Lung (tissue), 12 donors: ENCODE results near the gene VPS39. TPM values are rescaled to one million over a fixed set of nuclear protein-coding genes. Genes with fewer than 3 reads are reported as not detected.

ENCODE experiments used
- ATAC-seq: fragments of 200-7000 bp; cut with Tn5 transposase; one replicate; pipeline ENCODE4 v1.9.1; 2020; ENCODE audit warnings: moderate number of reproducible peaks; ENCODE audit not compliant: insufficient read depth, low FRiP score
- DNase-seq, 3 donors: peaks; one replicate each; pipeline ENCODE4 v3.0.0-alpha.2; 2013 to 2017
- H3K27ac ChIP-seq, 2 donors: one replicate each; pipeline ENCODE4 v1.5.1; 2013; ENCODE audit warnings: mild to moderate bottlenecking in 2 of 2, moderate library complexity in 2 of 2, control low read depth in 1 of 2, inconsistent platforms in 1 of 2, low read depth in 1 of 2, low read length in 1 of 2
- H3K27me3 ChIP-seq, 3 donors: one replicate each; pipeline ENCODE4 v1.5.1; 2013; ENCODE audit warnings: low read length in 2 of 3; ENCODE audit not compliant: control insufficient read depth in 3 of 3, insufficient read depth in 3 of 3
- H3K36me3 ChIP-seq, 4 donors: one replicate each; pipeline ENCODE4 v1.5.1; 2013; ENCODE audit warnings: low read length in 4 of 4, mild to moderate bottlenecking in 1 of 4, moderate library complexity in 1 of 4; ENCODE audit not compliant: control insufficient read depth in 4 of 4, insufficient read depth in 4 of 4
- H3K4me1 ChIP-seq, 5 donors: one replicate each; pipeline ENCODE4 v1.5.1; 2013; ENCODE audit warnings: low read length in 5 of 5, mild to moderate bottlenecking in 2 of 5, moderate library complexity in 1 of 5; ENCODE audit not compliant: control insufficient read depth in 5 of 5, insufficient read depth in 5 of 5
- H3K4me3 ChIP-seq: one replicate; pipeline ENCODE4 v1.5.1; 2013; ENCODE audit warnings: mild to moderate bottlenecking, control low read depth, moderate library complexity
- H3K9ac ChIP-seq, 2 donors: one replicate each; pipeline ENCODE4 v1.5.1; 2013; ENCODE audit warnings: low read length in 2 of 2, control low read depth in 1 of 2; ENCODE audit not compliant: insufficient read depth in 1 of 2
- H3K9me3 ChIP-seq, 4 donors: one replicate each; pipeline ENCODE4 v1.5.1; 2013; ENCODE audit warnings: low read length in 3 of 4, mild to moderate bottlenecking in 1 of 4, moderate library complexity in 1 of 4; ENCODE audit not compliant: control insufficient read depth in 4 of 4, insufficient read depth in 3 of 4
- CTCF ChIP-seq: IDR thresholded peaks from 2 replicates; pipeline ENCODE4 v1.5.1; 2012; ENCODE audit warnings: mild to moderate bottlenecking; ENCODE audit errors: control extremely low read depth, extremely low read depth
- WGBS, 2 donors: extraction: QIAGEN DNeasy Blood & Tissue Kit; methylation state at CpG; one replicate each; pipeline ENCODE4 v1.1.7; 2013; 5-methylcytosine and 5-hydroxymethylcytosine counted together
- polyA plus RNA-seq, 2 donors: library from polyadenylated mRNA; stranded (reverse); fragments of 200-250 nt; gene quantifications; one replicate each; pipeline ENCODE4 v1.2.1, GENCODE V29; 2013
- total RNA-seq, 2 donors: library from RNA; depleted of rRNA in 1 of 2; stranded (reverse); fragments of >200 nt in 1 of 2; gene quantifications; one replicate each; pipeline ENCODE4 v1.2.1, GENCODE V29; 2014 to 2021
- donor health status: control.
- donor health status: control.
- donor health status: Bipolar disorder and iron deficiency.
- donor health status: healthy.
- donor health status: DM: yes; HTN: yes; CAD: no.

VPS39 gene
- total and polyA plus RNA-seq, 4 donors: 29.4 to 99.1 (median 51.5) TPM

- Histone ChIP-seq H3K9me3 (no peaks in the 10 kb centered on the region), H3K4me3 (no peak overlapping the region), H3K36me3 (no peaks in the 10 kb centered on the region), H3K27me3 (no peaks in the 10 kb centered on the region), H3K4me1 (peaks cover 0 to 5% (median 0%) of the 10 kb centered on the region in 5 donors), H3K9ac (no peak overlapping the region), H3K27ac (no peak overlapping the region)
- no peak for DNase-seq
- no peak for TF ChIP-seq CTCF
- 87 to 88% methylated on average over 2 of the region's 2 CpGs for WGBS, 2 donors
- no peak for ATAC-seq
Observed at GRCh38 chr15:42129364-42129763, 78.7 kb downstream of the VPS39 start.

- Histone ChIP-seq H3K27me3 (no peaks in the 10 kb centered on the region), H3K4me1 (peaks cover 0 to 5% (median 0%) of the 10 kb centered on the region in 5 donors), H3K9ac (no peak overlapping the region), H3K9me3 (no peaks in the 10 kb centered on the region), H3K4me3 (no peak overlapping the region), H3K27ac (no peak overlapping the region), H3K36me3 (no peaks in the 10 kb centered on the region)
- no peak for TF ChIP-seq CTCF
- 76 to 82% methylated on average over 6 of the region's 6 CpGs for WGBS, 2 donors
- ATAC-seq (no peak), DNase-seq (no peak)
Observed at GRCh38 chr15:42128476-42128875, 79.6 kb downstream of the VPS39 start.

GRCh38 chr15:42123546-42123945, 84.6 kb downstream of the VPS39 start:
- ATAC-seq (no peak), DNase-seq (no peak)
- 96% methylated on average over 3 of the region's 3 CpGs for WGBS, 2 donors
- H3K4me1 ChIP-seq: peaks cover 0 to 4% (median 0%) of the 10 kb centered on the region in 5 donors
- no peaks in the 10 kb centered on the region for H3K9me3 ChIP-seq
- H3K27ac ChIP-seq: no peak overlapping the region
- no peak overlapping the region for H3K4me3 ChIP-seq
- H3K36me3 ChIP-seq: no peaks in the 10 kb centered on the region
- no peak for TF ChIP-seq CTCF
- no peaks in the 10 kb centered on the region for H3K27me3 ChIP-seq
- no peak overlapping the region for H3K9ac ChIP-seq

GRCh38 chr15:42121682-42122081, 86.4 kb downstream of the VPS39 start:
- DNase-seq (no peak), ATAC-seq (no peak)
- 24 to 32% methylated on average over 2 of the region's 2 CpGs for WGBS, 2 donors
- Histone ChIP-seq H3K4me3 (no peak overlapping the region), H3K4me1 (peaks cover 0 to 4% (median 0%) of the 10 kb centered on the region in 5 donors), H3K27ac (no peak overlapping the region), H3K9me3 (no peaks in the 10 kb centered on the region), H3K9ac (no peak overlapping the region), H3K27me3 (no peaks in the 10 kb centered on the region), H3K36me3 (no peaks in the 10 kb centered on the region)
- TF ChIP-seq CTCF: no peak
